Astrocyte of the cerebellum (primary cell): Measurements from ENCODE around the gene CACNA1G.

Experiments
- DNase-seq: peaks from one replicate; pipeline ENCODE4 v3.0.0-alpha.2; 2011; ENCODE audit warnings: low read depth
- H3K4me3 ChIP-seq: 2 replicates; pipeline ENCODE4 v1.5.1; 2011; ENCODE audit warnings: mild to moderate bottlenecking, low read depth, low read length, moderate library complexity
- in situ Hi-C: cut with HindIII; loops from 2 replicates; pipeline ENCODE4 v1.10.0; 2017; ENCODE audit warnings: low sequenced_read_pairs
- TF ChIP-seq, protein P1 (sequence below): IDR thresholded peaks from 2 replicates; pipeline ENCODE4 v1.5.1; 2012; ENCODE audit warnings: low read length, low read depth, moderate library complexity, mild to moderate bottlenecking; ENCODE audit errors: missing control alignments

Gene CACNA1G

DNA sequence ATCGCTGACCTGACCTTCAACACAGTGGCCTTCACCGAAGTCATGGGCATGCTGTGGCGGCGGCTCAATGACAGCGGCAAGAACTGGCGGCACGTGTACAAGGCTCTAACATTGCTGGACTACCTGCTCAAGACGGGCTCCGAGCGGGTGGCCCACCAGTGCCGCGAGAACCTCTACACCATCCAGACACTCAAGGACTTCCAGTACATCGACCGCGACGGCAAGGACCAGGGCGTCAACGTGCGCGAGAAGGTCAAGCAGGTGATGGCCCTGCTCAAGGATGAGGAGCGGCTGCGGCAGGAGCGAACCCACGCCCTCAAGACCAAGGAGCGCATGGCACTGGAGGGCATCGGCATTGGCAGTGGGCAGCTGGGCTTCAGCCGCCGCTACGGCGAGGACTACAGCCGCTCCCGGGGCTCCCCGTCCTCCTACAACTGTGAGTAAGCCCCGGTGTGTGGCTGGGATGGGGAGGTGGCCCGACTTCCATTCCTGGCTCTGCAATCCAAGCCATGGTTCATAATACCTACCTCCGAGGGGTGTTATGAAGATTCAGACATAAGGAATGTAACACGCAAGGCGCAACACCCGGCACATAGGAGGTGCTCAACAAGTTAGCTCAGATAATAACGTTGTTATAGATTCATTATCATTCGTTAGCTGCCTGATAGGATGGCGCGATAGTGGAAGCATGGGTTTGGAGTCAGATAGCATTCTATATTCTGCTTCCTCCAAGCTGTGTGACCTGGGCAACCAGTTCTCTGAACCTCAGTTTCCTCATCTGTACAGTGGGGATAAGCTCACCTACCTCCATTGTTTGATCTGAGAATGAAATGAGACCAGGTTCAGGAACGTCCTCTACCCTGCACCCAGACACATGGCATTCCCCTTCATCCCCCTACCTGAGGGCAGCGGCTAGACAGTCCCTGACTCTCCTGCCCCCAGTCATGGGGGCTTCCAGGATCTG is 23.6 kb upstream of the CACNA1G start:
- in situ Hi-C loops, result no loop called here
- TF ChIP-seq, protein P1, sequence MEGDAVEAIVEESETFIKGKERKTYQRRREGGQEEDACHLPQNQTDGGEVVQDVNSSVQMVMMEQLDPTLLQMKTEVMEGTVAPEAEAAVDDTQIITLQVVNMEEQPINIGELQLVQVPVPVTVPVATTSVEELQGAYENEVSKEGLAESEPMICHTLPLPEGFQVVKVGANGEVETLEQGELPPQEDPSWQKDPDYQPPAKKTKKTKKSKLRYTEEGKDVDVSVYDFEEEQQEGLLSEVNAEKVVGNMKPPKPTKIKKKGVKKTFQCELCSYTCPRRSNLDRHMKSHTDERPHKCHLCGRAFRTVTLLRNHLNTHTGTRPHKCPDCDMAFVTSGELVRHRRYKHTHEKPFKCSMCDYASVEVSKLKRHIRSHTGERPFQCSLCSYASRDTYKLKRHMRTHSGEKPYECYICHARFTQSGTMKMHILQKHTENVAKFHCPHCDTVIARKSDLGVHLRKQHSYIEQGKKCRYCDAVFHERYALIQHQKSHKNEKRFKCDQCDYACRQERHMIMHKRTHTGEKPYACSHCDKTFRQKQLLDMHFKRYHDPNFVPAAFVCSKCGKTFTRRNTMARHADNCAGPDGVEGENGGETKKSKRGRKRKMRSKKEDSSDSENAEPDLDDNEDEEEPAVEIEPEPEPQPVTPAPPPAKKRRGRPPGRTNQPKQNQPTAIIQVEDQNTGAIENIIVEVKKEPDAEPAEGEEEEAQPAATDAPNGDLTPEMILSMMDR, result no peak
- no peak overlapping the region for H3K4me3 ChIP-seq
- no peak for DNase-seq

DNA sequence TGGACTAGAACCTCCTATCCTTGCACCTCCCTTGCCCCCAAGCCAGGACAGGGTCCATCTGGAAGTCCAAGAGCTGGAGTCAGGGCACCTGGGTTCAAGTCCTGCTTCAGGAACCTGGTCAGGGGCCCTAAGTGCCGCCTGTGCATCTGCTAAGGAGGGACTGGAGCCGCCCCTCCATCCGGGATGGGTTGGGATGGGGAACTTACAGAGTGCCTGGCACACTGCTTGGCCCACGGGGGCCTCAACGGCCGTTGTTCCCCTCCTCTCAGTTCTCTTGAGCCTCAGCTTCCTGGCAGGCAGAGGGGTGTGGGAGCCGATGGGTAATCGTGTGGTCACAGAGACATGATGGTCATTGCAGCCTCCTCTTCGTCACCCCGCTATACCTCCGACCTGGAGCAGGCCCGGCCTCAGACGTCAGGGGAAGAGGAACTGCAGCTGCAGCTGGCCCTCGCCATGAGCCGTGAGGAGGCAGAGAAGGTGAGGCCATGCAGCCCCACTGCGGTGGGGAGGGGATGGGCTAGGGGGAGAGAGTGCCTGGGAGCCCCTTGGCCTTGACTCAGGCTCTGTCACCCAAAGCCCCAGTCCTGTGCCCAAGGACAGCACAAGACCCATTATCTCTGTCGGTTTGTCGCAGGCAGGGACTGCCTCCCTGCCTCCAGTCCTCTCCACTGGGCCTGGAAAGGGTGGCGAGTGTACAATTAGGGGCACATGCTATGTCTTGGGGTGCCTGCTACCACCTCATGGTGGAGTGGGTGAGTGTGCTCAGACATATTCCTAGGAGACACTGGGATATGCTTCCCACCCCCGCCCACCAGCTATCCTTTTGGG is 22.6 kb upstream of the CACNA1G start:
- in situ Hi-C loops, result no loop called here
- TF ChIP-seq, protein P1, result no peak
- DNase-seq, result no peak
- H3K4me3 ChIP-seq, result no peak overlapping the region

DNA sequence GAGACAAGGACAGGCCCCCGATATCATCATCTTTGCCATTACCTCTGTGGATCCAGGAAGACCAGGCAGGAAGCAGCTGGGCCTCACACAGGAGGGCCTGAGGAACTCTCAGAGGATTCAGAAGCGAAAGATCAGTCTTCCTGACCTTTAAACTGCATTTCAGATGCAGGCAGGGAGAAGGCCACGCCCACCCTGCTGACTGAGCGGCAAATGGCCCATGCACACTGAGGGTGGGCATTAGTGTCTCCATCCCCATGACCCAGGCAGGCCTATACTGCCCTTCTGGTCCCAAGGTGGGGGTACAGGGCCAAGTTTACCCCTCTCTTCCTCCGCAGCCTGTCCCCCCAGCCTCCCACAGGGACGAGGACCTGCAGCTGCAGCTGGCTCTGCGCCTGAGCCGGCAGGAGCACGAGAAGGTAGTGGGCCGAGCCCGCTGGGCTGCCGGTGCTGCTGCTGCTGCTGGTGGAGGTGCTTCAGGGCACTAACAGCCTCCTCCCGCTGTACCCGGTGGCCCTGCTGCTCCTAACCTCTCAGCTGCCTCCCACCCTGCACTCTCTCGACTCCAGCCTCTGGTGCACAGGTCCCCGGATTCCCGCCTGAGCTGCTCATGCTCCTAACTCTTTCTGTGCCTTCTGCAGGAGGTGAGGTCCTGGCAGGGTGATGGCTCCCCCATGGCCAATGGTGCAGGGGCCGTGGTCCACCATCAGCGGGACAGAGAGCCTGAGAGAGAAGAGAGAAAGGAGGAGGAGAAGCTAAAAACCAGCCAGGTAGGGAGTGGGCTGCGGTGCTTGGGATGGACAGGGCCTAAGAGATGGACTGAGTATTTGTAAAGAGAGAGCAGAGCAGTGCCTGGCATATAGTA is 21.7 kb upstream of the CACNA1G start:
- no peak for DNase-seq
- in situ Hi-C loops, result no loop called here
- TF ChIP-seq, protein P1, result no peak
- H3K4me3 ChIP-seq, result no peak overlapping the region

DNA sequence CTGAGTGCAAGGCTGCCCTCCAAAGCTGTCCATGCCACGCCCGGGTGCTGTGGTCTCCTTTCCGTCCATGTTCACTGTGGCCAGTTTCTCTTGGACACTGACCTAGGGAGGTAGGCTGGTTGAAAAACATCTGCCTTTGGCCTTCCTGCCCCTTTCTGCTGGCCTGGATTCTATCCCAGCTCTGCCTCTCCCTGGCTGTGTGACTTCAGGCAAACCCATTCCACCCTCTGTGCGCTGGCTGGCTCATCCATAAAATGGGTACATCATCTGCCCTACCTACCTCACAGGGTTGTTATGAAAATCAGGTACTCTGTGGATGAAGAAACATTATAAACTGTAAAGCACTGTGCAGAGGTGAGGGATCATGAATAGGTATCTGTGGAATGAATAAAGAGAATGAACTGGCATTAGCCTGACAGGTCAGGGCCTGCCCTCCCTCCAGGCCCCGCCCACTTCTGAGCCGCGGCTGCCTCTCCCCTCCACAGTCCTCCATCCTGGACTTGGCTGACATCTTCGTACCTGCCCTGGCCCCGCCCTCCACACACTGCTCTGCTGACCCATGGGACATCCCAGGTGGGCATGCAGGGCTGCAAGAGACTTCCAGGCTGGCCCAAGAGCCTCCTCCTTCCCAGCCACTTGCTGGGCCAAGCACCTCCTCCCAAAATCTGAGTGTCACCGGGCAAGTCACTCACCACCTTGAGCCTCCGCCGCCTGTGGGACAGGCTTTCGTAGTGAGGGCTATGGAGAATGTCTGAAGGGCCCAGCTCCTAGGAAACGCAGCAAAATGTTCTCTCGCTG is 20.6 kb upstream of the CACNA1G start:
- TF ChIP-seq, protein P1, result no peak
- no peak overlapping the region for H3K4me3 ChIP-seq
- in situ Hi-C loops, result no loop called here
- DNase-seq, result no peak

DNA sequence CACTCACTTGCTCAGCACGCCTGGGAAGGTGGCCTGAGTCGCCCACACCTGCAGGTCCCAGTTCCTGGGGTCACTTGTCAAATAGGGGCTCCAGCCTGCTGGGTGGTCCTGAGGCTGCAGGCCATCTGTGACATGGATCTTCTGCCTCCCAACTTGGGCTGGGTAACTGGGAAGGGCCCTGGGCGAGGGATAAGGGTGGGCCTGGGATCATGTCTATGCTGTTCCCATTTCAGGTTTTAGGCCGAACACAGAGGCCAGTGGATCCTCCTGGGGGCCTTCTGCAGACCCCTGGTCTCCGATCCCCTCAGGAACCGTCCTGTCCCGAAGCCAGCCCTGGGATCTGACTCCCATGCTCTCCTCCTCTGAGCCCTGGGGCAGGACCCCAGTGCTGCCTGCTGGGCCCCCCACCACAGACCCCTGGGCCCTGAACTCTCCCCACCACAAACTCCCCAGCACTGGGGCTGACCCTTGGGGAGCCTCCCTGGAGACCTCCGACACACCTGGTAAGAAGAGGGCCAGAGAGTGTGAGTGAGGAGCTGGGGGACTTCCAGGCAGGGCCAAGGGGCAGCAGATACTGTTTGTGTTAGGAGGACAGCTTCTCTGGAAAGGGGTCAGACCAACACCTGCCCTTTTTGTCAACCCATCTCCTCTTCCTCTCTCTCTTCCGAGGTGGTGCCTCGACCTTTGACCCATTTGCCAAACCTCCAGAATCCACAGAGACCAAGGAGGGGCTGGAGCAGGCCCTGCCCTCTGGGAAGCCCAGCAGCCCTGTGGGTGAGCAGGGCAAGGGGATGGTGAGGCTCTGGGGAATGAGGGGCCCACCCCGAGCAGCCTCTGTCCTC is 19.7 kb upstream of the CACNA1G start:
- in situ Hi-C loops, result no loop called here
- H3K4me3 ChIP-seq, result no peak overlapping the region
- no peak for DNase-seq
- TF ChIP-seq, protein P1, result no peak
